ENCODE data around the gene MTA3.
A peak's percentile ranks its signal among the peaks of the same experiment; 100 is the strongest.
"Not testable (repeated sequence)": the region's sequence is repeated elsewhere in the genome, so short reads cannot be mapped to it uniquely, and the experiment has no call there.

MTA3 gene

GRCh38 chr2:42614838-42615237, 46.4 kb downstream of the MTA3 start:
- no peak for DNase-seq

- DNase-seq: no peak
Observed at GRCh38 chr2:42618116-42618515, 49.7 kb downstream of the MTA3 start.

GRCh38 chr2:42618972-42619371, 50.5 kb downstream of the MTA3 start:
- no peak for DNase-seq

- DNase-seq: not testable (repeated sequence)
Observed at GRCh38 chr2:42621626-42622025, 53.2 kb downstream of the MTA3 start.

GRCh38 chr2:42622943-42623676, 54.7 kb downstream of the MTA3 start:
- no peak for DNase-seq

- no peak for DNase-seq
Observed at GRCh38 chr2:42624047-42624446, 55.6 kb downstream of the MTA3 start.

- DNase-seq: not testable (repeated sequence)
Observed at GRCh38 chr2:42628024-42628423, 59.6 kb downstream of the MTA3 start.

GRCh38 chr2:42636934-42637333, 68.5 kb downstream of the MTA3 start:
- no peak for DNase-seq

GRCh38 chr2:42638080-42638784, 69.8 kb downstream of the MTA3 start:
- no peak for DNase-seq

- no peak for DNase-seq
Observed at GRCh38 chr2:42639340-42640077, 71.1 kb downstream of the MTA3 start.

- no peak for DNase-seq
Observed at GRCh38 chr2:42640261-42640660, 71.8 kb downstream of the MTA3 start.

GRCh38 chr2:42642371-42642770, 73.9 kb downstream of the MTA3 start:
- DNase-seq: not testable (repeated sequence)

- no peak for DNase-seq
Observed at GRCh38 chr2:42645551-42645950, 77.1 kb downstream of the MTA3 start.

- no peak for DNase-seq
Observed at GRCh38 chr2:42648796-42649195, 80.4 kb downstream of the MTA3 start.

- peak; percentile 17 for DNase-seq
Observed at GRCh38 chr2:42651057-42651456, 82.6 kb downstream of the MTA3 start.

- DNase-seq: peak; percentile 57
Observed at GRCh38 chr2:42652086-42652485, 83.7 kb downstream of the MTA3 start.

GRCh38 chr2:42653039-42653438, 84.6 kb downstream of the MTA3 start:
- no peak for DNase-seq

GRCh38 chr2:42653908-42654445, 85.5 kb downstream of the MTA3 start:
- DNase-seq: no peak

- no peak for DNase-seq
Observed at GRCh38 chr2:42658306-42658705, 89.9 kb downstream of the MTA3 start.

- DNase-seq: no peak
Observed at GRCh38 chr2:42659609-42660008, 91.2 kb downstream of the MTA3 start.

- peak; percentile 73 for DNase-seq
Observed at GRCh38 chr2:42663106-42663780, 94.8 kb downstream of the MTA3 start.

- no peak for DNase-seq
Observed at GRCh38 chr2:42663828-42664227, 95.4 kb downstream of the MTA3 start.
